WERI-Rb-1 (cell line): ENCODE results near the gene ETV1.

Experiments used
- DNase-seq: peaks from one replicate; pipeline ENCODE4 v3.0.0-alpha.2; 2020
- H3K27ac ChIP-seq: fragments of 250-450 bp; sonication (Bioruptor Pico); 2 replicates; pipeline ENCODE4 v1.5.1; 2020; ENCODE audit warnings: mild to moderate bottlenecking, moderate library complexity
- H3K27me3 ChIP-seq: fragments of 250-450 bp; sonication (Bioruptor Pico); 2 replicates; pipeline ENCODE4 v1.5.1; 2021; ENCODE audit warnings: mild to moderate bottlenecking, low read depth, moderate library complexity; ENCODE audit not compliant: insufficient read depth, severe bottlenecking
- H3K36me3 ChIP-seq: fragments of 250-450 bp; sonication (Bioruptor Pico); 2 replicates; pipeline ENCODE4 v1.5.1; 2020; ENCODE audit warnings: mild to moderate bottlenecking, moderate library complexity
- H3K4me3 ChIP-seq: 2 replicates; pipeline ENCODE4 v1.5.1; 2011; ENCODE audit warnings: low read depth, mild to moderate bottlenecking, control low read depth, low read length
- H3K9me3 ChIP-seq: fragments of 250-450 bp; sonication (Bioruptor Pico); 2 replicates; pipeline ENCODE4 v1.5.1; 2021; ENCODE audit warnings: mild to moderate bottlenecking, moderate library complexity; ENCODE audit not compliant: severe bottlenecking
- TF ChIP-seq, protein P1 (sequence below): IDR thresholded peaks from 2 replicates; pipeline ENCODE4 v1.5.1; 2011; ENCODE audit warnings: low read depth, mild to moderate bottlenecking, control low read depth, inconsistent platforms, low read length

ETV1 gene

DNA sequence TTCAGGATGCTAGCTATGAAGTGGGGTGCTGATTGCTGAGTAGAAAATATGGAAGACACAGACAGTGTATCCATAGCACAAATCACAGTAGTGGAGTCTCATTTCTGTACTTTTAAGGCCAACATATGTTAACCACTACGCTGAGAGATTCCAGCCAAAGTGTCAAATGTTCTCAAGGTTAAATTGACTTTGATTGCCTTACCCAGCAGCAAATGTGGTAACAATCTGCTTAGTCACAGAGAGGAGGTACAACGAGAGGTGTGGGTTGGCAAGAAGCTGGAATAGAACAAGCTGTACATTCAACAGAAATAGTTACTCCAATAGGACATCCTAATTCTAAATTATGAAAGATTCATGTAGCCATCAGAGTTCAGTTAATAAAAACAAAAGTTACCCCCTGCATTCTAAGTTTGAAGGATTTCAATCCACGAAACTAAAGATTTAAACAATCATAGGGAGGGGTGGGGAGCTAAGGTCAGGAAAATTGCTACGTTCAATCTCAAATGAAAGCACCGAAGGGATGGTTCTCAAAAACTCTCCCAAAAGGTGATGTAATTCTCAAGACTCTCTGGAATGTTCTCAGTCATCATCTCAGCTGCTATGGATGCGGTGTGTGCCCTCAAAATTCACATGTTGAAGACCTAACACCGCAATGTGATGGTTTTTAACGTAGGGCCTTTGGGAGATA lies 137.0 kb downstream of the ETV1 start:
- DNase-seq, result no peak
- Histone ChIP-seq H3K27me3 (no peaks in the 10 kb centered on the region), H3K9me3 (no peaks in the 10 kb centered on the region), H3K4me3 (no peak overlapping the region), H3K27ac (no peak overlapping the region), H3K36me3 (no peaks in the 10 kb centered on the region)
- TF ChIP-seq, protein P1, sequence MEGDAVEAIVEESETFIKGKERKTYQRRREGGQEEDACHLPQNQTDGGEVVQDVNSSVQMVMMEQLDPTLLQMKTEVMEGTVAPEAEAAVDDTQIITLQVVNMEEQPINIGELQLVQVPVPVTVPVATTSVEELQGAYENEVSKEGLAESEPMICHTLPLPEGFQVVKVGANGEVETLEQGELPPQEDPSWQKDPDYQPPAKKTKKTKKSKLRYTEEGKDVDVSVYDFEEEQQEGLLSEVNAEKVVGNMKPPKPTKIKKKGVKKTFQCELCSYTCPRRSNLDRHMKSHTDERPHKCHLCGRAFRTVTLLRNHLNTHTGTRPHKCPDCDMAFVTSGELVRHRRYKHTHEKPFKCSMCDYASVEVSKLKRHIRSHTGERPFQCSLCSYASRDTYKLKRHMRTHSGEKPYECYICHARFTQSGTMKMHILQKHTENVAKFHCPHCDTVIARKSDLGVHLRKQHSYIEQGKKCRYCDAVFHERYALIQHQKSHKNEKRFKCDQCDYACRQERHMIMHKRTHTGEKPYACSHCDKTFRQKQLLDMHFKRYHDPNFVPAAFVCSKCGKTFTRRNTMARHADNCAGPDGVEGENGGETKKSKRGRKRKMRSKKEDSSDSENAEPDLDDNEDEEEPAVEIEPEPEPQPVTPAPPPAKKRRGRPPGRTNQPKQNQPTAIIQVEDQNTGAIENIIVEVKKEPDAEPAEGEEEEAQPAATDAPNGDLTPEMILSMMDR, result no peak

DNA sequence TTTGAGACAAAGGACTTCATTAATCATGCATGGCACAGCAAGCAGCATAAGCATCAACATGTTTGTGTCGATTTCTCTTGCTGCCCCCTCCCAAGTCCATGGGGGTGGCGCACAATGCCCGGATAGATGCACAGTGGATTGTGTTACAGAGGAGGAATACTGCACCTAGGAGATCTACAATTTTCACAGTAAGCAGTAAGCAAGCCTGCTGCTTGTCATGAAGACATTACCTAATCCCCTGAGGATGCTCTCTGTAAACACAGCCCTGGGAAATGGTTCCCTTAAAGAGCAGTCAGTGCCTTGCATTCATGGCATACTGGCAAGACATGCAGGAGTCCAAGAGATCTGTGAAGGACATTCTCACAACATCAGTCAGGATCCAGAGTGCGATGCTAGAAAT lies 137.7 kb downstream of the ETV1 start:
- no peaks in the 10 kb centered on the region for H3K36me3 ChIP-seq
- H3K27me3 ChIP-seq, result no peaks in the 10 kb centered on the region
- no peak overlapping the region for H3K4me3 ChIP-seq
- H3K9me3 ChIP-seq, result no peaks in the 10 kb centered on the region
- no peak overlapping the region for H3K27ac ChIP-seq
- TF ChIP-seq, protein P1, result no peak
- no peak for DNase-seq

DNA sequence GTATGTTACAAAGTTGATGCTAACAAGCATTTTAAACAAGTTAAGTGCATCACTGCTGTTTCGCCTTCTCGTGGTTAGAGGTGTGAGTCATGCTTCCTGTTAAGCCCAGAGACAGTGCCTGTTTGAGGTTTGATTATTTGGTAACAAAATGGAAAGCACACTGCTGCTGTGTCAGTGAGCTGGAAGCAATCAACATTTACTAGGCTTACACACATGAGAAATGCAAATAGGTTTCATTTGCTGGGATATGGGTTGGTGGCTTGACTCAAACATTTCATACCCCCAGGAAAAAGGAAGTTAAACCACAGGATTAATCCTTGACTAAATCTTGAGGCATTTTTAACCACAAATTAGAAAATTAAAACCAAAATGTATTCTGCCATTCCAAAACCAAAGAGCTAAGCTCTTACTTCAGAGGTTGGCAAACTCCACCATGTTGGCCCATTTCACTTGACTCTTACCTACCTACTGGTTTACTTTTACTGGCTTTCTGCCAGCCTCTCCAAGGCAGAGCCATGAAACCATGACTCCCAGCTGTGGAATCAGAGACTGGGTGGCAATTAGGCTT lies 139.2 kb downstream of the ETV1 start:
- Histone ChIP-seq H3K27me3 (no peaks in the 10 kb centered on the region), H3K36me3 (no peaks in the 10 kb centered on the region), H3K27ac (no peak overlapping the region), H3K9me3 (no peaks in the 10 kb centered on the region), H3K4me3 (no peak overlapping the region)
- DNase-seq, result no peak
- TF ChIP-seq, protein P1, result no peak

DNA sequence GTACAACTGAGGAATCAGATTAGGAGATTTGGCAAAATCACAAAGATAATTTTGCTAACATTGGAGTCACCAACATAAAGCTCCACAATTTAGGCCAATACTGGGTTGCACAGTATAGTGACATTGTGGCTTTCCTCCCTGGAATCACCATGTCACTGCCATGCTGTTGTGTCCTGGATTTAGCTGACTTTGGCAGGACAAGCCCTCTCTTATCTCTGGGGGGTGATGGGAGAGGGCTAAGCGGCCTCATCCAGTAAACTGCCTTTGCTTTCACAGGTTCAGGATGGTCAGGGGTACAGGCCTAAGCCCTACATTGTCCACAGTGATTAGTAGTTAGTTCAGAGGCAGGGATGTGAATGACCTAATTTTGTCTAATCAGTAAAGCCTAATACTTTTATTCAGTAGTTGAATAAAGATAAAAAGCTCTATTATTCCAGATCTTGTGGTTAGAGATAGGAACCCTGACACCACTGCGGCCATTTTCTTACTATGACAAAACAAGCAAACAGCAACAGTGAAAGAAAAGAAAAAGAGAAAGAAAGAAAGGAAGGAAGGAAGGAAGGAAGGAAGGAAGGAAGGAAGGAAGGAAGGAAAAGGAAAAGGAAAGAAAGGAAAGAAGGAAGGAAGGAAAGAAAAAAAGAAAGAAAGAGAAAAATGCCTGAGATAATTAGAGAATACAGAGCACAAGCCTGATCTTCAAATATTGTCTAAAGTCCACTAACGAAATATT lies 140.1 kb downstream of the ETV1 start:
- TF ChIP-seq, protein P1, result no peak

DNA sequence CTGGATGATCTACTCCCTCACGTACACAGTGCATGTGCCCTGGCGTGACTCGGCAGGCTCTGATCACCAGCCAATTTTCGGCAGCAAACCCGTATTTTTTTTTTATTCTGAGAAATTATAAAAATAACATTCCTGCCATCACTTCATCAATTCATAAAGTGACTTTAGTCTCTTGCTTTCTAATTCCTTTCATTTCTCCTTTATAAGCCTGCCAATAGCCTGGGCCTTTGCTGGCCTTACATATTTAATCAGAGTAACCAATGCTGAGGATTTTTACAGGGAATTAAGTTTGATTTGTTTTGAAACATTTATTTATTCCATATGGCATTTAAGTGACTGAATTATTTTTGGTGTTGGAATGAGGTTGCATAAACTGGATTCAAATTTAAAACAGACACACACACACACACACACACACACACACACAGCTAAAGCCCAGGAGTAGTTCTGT lies 140.8 kb downstream of the ETV1 start:
- H3K4me3 ChIP-seq, result no peak overlapping the region
- TF ChIP-seq, protein P1, result no peak

More for the DNA sequence above, 140.1 kb downstream of the ETV1 start:
- Histone ChIP-seq H3K36me3 (no peaks in the 10 kb centered on the region), H3K9me3 (no peaks in the 10 kb centered on the region), H3K27ac (no peak overlapping the region), H3K4me3 (no peak overlapping the region), H3K27me3 (no peaks in the 10 kb centered on the region)
- DNase-seq, result no peak

More for the DNA sequence above, 140.8 kb downstream of the ETV1 start:
- Histone ChIP-seq H3K27ac (no peak overlapping the region), H3K36me3 (no peaks in the 10 kb centered on the region), H3K27me3 (no peaks in the 10 kb centered on the region), H3K9me3 (no peaks in the 10 kb centered on the region)
- DNase-seq, result no peak
